ENCODE results near the gene KLHL36.
A peak's percentile ranks its signal among the peaks of the same experiment; 100 is the strongest.

The KLHL36 gene

GRCh38 chr16:84665843-84666242, 17.5 kb downstream of the KLHL36 start:
- TF ChIP-seq, protein P1, sequence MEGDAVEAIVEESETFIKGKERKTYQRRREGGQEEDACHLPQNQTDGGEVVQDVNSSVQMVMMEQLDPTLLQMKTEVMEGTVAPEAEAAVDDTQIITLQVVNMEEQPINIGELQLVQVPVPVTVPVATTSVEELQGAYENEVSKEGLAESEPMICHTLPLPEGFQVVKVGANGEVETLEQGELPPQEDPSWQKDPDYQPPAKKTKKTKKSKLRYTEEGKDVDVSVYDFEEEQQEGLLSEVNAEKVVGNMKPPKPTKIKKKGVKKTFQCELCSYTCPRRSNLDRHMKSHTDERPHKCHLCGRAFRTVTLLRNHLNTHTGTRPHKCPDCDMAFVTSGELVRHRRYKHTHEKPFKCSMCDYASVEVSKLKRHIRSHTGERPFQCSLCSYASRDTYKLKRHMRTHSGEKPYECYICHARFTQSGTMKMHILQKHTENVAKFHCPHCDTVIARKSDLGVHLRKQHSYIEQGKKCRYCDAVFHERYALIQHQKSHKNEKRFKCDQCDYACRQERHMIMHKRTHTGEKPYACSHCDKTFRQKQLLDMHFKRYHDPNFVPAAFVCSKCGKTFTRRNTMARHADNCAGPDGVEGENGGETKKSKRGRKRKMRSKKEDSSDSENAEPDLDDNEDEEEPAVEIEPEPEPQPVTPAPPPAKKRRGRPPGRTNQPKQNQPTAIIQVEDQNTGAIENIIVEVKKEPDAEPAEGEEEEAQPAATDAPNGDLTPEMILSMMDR (IDR thresholded peaks at IDR 0.05) = no peak
- no peak for TF ChIP-seq ZFX (IDR thresholded peaks at IDR 0.05; ENCODE audit: borderline replicate concordance)
- no peak overlapping the region for H3K27ac ChIP-seq

GRCh38 chr16:84667600-84668309, 19.4 kb downstream of the KLHL36 start:
- no peak for TF ChIP-seq ZFX (IDR thresholded peaks at IDR 0.05; ENCODE audit: borderline replicate concordance)
- TF ChIP-seq, protein P1 (IDR thresholded peaks at IDR 0.05) = no peak
- no peak overlapping the region for H3K27ac ChIP-seq

DNA sequence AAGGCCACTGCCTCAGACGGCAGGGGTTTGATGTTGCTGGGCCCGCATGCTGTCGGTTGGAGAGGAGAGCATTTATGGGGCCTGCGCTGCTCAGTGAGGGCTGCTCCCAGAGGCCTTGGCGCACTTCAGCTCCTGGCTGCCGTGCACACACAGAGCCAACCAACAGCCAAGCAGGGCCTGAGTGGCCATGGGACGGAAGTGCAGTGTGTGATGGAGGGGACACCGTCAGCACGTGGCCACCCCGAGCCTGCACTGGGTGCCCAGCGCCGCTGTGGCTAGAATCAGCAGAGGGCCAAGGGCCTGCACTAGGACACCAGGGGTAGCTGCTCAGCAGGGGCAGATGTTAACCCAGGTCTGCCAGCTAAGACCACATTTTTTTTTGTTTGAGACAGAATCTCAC, 21.8 kb downstream of the KLHL36 start:
- H3K27ac ChIP-seq = no peak overlapping the region
- TF ChIP-seq, protein P1 (IDR thresholded peaks at IDR 0.05) = no peak
- no peak for TF ChIP-seq ZFX (IDR thresholded peaks at IDR 0.05; ENCODE audit: borderline replicate concordance)

GRCh38 chr16:84672276-84673202, 24.2 kb downstream of the KLHL36 start:
- no peak for TF ChIP-seq ZFX (IDR thresholded peaks at IDR 0.05; ENCODE audit: borderline replicate concordance)
- TF ChIP-seq, protein P1 (IDR thresholded peaks at IDR 0.05) = peak; percentile 94
- H3K27ac ChIP-seq = no peak overlapping the region

DNA sequence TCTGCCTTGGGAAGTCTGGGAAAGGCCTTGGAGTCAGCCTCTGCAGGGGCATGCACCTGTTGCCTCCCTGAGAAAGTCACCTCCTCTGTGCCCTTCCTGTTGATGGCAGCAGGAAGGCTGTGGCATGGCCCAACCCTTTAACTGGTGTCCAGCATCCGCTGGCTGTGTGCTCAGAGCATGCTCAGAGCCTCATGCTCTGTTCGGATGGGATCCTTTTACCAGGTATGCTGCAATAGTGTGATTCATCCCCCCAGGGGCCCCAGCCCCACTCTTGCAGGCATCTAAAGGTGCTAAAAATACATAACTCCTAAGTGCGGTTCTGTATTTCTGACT, 24.9 kb downstream of the KLHL36 start:
- no peak overlapping the region for H3K27ac ChIP-seq
- TF ChIP-seq, protein P1 (IDR thresholded peaks at IDR 0.05) = no peak
- TF ChIP-seq ZFX (IDR thresholded peaks at IDR 0.05; ENCODE audit: borderline replicate concordance) = no peak

DNA sequence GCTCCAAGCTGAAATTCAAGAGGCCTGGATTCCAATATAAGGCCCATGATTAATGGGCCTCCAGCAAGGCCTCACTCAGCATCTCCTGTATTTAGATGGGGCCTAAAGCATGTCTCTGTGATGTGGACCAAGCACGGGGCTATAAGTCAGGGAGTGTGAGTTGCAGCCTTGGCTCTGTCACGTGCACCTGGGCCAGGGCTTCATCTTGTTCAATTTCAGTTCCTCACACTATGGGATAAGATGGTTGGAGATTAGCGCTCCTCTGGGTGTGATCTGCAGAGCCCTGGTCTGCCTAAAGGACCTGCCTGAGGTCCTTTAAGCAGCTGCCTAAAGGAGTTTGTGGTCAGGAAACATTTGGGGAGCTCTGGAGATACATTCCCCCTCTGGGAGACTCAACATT, 25.2 kb downstream of the KLHL36 start:
- no peak for TF ChIP-seq ZFX (IDR thresholded peaks at IDR 0.05; ENCODE audit: borderline replicate concordance)
- TF ChIP-seq, protein P1 (IDR thresholded peaks at IDR 0.05) = no peak
- H3K27ac ChIP-seq = no peak overlapping the region

GRCh38 chr16:84675423-84675822, 27.1 kb downstream of the KLHL36 start:
- TF ChIP-seq, protein P1 (IDR thresholded peaks at IDR 0.05) = no peak
- TF ChIP-seq ZFX (IDR thresholded peaks at IDR 0.05; ENCODE audit: borderline replicate concordance) = no peak

More at GRCh38 chr16:84675423-84675822, 27.1 kb downstream of the KLHL36 start:
- no peak overlapping the region for H3K27ac ChIP-seq
